ENCODE measurements around the gene FKBP2.

Gene FKBP2

DNA sequence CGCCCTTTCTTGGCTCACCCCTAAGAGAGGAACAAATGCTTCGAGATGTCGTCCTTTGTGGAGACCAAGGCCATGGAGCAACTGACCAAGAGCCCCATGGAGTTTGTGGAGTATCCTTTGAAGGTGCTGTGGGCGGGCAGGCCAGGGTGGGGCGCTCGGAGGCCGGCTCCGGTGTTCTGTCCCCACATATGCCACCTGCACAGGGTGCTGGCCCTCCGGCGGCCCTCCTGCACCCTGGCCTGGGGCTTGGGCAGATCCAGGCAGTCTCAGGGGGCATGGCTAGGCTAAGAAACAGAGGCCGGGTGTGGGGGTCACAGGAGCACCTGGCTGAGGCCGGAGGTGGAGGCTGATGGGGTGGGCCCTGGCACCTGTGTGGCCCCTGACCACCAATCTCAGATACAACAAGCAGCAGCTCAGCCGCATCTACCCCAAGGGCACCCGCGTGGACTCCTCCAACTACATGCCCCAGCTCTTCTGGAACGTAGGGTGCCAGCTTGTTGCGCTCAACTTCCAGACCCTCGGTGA, 20.7 kb downstream of the FKBP2 start:
- DNase-seq (ENCODE audit: low read depth, low spot score): no peak
- H3K4me3 ChIP-seq (ENCODE audit: insufficient read length, low read depth): no peak overlapping the region
- peaks cover 18% of the 10 kb centered on the region for H3K4me1 ChIP-seq (ENCODE audit: insufficient read depth, insufficient read length)
- H3K9ac ChIP-seq (ENCODE audit: insufficient read length, low read depth): no peak overlapping the region
- TF ChIP-seq ZNF274 (IDR thresholded peaks at IDR 0.05; ENCODE audit: low read depth, low read length): no peak
- TF ChIP-seq YY1 (IDR thresholded peaks at IDR 0.05; ENCODE audit: insufficient read depth, insufficient read length): no peak
- no peak for TF ChIP-seq SUZ12 (IDR thresholded peaks at IDR 0.05; ENCODE audit: extremely low read depth, insufficient read depth, insufficient read length)
- no peaks in the 10 kb centered on the region for H3K9me3 ChIP-seq (ENCODE audit: insufficient read depth, low read length)
- peaks cover 84% of the 10 kb centered on the region for H3K36me3 ChIP-seq (ENCODE audit: insufficient read depth, insufficient read length, low read length)
- H3K27me3 ChIP-seq (ENCODE audit: insufficient read depth, insufficient read length): no peaks in the 10 kb centered on the region

DNA sequence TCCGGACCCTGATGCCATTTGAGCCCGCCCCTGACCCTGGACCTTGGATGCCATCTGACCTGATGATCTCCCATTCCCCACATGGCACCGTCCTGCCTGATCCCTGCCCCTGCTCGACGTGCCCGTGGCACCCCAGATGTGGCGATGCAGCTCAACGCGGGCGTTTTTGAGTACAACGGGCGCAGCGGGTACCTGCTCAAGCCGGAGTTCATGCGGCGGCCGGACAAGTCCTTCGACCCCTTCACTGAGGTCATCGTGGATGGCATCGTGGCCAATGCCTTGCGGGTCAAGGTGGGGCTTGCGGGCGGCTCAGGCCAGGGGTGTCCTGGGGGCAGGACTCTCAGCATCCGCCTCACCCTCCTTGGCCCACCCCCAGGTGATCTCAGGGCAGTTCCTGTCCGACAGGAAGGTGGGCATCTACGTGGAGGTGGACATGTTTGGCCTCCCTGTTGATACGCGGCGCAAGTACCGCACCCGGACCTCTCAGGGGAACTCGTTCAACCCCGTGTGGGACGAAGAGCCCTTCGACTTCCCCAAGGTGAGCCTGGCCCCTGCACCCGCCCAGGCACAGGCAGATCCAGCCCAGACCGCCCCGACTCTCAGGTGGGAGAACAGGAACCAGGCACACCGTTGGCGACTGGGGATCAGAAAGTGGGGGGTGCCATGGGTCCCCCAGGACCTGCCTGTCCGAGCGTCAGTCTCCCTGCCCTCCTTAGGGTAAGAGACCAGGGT, 21.5 kb downstream of the FKBP2 start:
- no peaks in the 10 kb centered on the region for H3K9me3 ChIP-seq (ENCODE audit: insufficient read depth, low read length)
- peaks cover 17% of the 10 kb centered on the region for H3K4me1 ChIP-seq (ENCODE audit: insufficient read depth, insufficient read length)
- H3K36me3 ChIP-seq (ENCODE audit: insufficient read depth, insufficient read length, low read length): peaks cover 89% of the 10 kb centered on the region
- DNase-seq (ENCODE audit: low read depth, low spot score): no peak
- H3K9ac ChIP-seq (ENCODE audit: insufficient read length, low read depth): no peak overlapping the region
- no peaks in the 10 kb centered on the region for H3K27me3 ChIP-seq (ENCODE audit: insufficient read depth, insufficient read length)
- TF ChIP-seq ZNF274 (IDR thresholded peaks at IDR 0.05; ENCODE audit: low read depth, low read length) (no peak), YY1 (IDR thresholded peaks at IDR 0.05; ENCODE audit: insufficient read depth, insufficient read length) (no peak), SUZ12 (IDR thresholded peaks at IDR 0.05; ENCODE audit: extremely low read depth, insufficient read depth, insufficient read length) (no peak)
- no peak overlapping the region for H3K4me3 ChIP-seq (ENCODE audit: insufficient read length, low read depth)

DNA sequence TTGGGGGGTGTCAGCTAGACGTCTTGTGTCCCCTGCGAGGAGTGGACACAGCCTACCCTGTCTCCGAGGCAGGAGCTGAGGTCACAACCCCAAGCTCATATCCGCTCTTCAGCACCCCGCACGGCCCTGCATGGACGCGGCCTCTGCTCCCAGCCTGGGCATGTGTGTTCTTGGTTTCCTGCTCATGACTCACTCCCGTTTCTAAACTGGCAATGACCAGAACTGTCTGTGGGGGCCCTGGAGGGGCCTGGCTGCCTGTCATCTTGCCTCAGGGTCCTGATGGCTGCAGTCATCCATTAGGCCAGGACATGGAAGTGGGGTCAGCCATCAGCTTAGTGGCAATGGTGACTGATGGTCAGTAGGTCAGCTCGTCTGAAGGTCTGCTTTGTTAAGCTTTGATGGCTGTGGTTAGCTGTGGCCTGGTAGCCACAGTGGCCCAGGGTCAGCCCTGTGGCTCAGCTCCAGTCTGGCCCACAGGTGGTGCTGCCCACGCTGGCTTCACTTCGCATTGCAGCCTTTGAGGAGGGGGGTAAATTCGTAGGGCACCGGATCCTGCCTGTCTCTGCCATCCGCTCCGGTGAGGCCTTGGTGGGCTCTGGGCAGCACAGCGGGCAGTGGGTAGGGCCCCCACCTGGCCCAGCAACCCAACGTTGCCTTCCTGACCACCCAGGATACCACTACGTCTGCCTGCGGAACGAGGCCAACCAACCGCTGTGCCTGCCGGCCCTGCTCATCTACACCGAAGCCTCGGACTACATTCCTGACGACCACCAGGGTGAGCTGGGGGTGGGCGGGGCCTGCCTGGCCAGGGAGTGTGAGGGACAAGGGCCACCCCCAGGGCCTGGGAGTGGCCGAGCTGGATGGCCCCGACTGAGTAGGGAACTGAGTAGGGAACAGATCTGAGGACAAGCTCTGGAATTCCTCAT, 22.4 kb downstream of the FKBP2 start:
- no peaks in the 10 kb centered on the region for H3K9me3 ChIP-seq (ENCODE audit: insufficient read depth, low read length)
- peaks cover 23% of the 10 kb centered on the region for H3K4me1 ChIP-seq (ENCODE audit: insufficient read depth, insufficient read length)
- TF ChIP-seq YY1 (IDR thresholded peaks at IDR 0.05; ENCODE audit: insufficient read depth, insufficient read length) (no peak), ZNF274 (IDR thresholded peaks at IDR 0.05; ENCODE audit: low read depth, low read length) (no peak), SUZ12 (IDR thresholded peaks at IDR 0.05; ENCODE audit: extremely low read depth, insufficient read depth, insufficient read length) (no peak)
- no peak overlapping the region for H3K4me3 ChIP-seq (ENCODE audit: insufficient read length, low read depth)
- DNase-seq (ENCODE audit: low read depth, low spot score): no peak
- H3K36me3 ChIP-seq (ENCODE audit: insufficient read depth, insufficient read length, low read length): peaks cover 87% of the 10 kb centered on the region
- H3K27me3 ChIP-seq (ENCODE audit: insufficient read depth, insufficient read length): no peaks in the 10 kb centered on the region
- peak overlapping the region; percentile 61 for H3K9ac ChIP-seq (ENCODE audit: insufficient read length, low read depth)

DNA sequence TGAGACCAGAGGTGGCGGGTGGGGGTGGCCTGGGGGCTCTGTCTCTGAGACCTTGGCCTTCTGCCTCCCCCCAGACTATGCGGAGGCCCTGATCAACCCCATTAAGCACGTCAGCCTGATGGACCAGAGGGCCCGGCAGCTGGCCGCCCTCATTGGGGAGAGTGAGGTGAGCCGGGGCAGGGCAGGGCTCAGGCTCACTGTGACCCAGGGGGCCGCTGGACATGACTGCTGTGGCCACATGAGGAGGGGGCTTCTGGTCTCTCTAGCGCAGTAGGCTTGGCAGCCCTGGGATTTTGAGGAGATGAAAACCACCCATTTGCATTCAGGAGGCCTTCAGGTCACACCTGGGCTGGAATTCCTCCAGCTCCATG, 23.0 kb downstream of the FKBP2 start:
- no peak for DNase-seq (ENCODE audit: low read depth, low spot score)
- Histone ChIP-seq H3K9ac (ENCODE audit: insufficient read length, low read depth) (peak overlapping the region; percentile 61), H3K36me3 (ENCODE audit: insufficient read depth, insufficient read length, low read length) (peaks cover 83% of the 10 kb centered on the region), H3K4me1 (ENCODE audit: insufficient read depth, insufficient read length) (peaks cover 27% of the 10 kb centered on the region), H3K27me3 (ENCODE audit: insufficient read depth, insufficient read length) (no peaks in the 10 kb centered on the region), H3K9me3 (ENCODE audit: insufficient read depth, low read length) (no peaks in the 10 kb centered on the region), H3K4me3 (ENCODE audit: insufficient read length, low read depth) (no peak overlapping the region)
- TF ChIP-seq ZNF274 (IDR thresholded peaks at IDR 0.05; ENCODE audit: low read depth, low read length) (no peak), SUZ12 (IDR thresholded peaks at IDR 0.05; ENCODE audit: extremely low read depth, insufficient read depth, insufficient read length) (no peak), YY1 (IDR thresholded peaks at IDR 0.05; ENCODE audit: insufficient read depth, insufficient read length) (no peak)

DNA sequence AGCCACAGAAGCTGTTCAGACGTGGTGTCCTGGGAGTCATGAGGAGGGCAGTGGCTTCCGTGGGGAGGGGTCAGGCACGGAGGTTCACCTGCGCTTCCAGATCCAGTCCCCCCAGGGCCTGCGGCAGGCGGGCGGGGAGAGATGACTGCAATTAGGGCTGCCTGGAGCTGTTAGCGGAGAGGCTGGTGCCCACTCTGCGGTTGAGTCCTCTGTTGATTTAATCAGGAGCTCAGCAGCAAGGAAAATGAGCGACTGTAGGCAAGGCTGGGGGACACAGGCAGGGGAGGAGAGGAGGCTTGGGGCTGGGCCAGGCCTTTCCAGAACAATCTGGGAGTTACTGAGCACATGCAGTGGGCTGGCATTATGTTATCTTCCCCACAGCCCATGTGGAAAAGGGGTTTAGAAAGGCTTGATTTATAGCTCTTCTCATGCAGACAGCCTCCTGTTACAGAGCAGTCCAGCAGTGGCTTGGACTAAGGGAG, 23.5 kb downstream of the FKBP2 start:
- TF ChIP-seq YY1 (IDR thresholded peaks at IDR 0.05; ENCODE audit: insufficient read depth, insufficient read length) (no peak), SUZ12 (IDR thresholded peaks at IDR 0.05; ENCODE audit: extremely low read depth, insufficient read depth, insufficient read length) (no peak), ZNF274 (IDR thresholded peaks at IDR 0.05; ENCODE audit: low read depth, low read length) (no peak)
- Histone ChIP-seq H3K27me3 (ENCODE audit: insufficient read depth, insufficient read length) (no peaks in the 10 kb centered on the region), H3K36me3 (ENCODE audit: insufficient read depth, insufficient read length, low read length) (peaks cover 79% of the 10 kb centered on the region), H3K4me1 (ENCODE audit: insufficient read depth, insufficient read length) (peaks cover 27% of the 10 kb centered on the region), H3K4me3 (ENCODE audit: insufficient read length, low read depth) (no peak overlapping the region), H3K9ac (ENCODE audit: insufficient read length, low read depth) (peak overlapping the region; percentile 4), H3K9me3 (ENCODE audit: insufficient read depth, low read length) (no peaks in the 10 kb centered on the region)
- no peak for DNase-seq (ENCODE audit: low read depth, low spot score)

DNA sequence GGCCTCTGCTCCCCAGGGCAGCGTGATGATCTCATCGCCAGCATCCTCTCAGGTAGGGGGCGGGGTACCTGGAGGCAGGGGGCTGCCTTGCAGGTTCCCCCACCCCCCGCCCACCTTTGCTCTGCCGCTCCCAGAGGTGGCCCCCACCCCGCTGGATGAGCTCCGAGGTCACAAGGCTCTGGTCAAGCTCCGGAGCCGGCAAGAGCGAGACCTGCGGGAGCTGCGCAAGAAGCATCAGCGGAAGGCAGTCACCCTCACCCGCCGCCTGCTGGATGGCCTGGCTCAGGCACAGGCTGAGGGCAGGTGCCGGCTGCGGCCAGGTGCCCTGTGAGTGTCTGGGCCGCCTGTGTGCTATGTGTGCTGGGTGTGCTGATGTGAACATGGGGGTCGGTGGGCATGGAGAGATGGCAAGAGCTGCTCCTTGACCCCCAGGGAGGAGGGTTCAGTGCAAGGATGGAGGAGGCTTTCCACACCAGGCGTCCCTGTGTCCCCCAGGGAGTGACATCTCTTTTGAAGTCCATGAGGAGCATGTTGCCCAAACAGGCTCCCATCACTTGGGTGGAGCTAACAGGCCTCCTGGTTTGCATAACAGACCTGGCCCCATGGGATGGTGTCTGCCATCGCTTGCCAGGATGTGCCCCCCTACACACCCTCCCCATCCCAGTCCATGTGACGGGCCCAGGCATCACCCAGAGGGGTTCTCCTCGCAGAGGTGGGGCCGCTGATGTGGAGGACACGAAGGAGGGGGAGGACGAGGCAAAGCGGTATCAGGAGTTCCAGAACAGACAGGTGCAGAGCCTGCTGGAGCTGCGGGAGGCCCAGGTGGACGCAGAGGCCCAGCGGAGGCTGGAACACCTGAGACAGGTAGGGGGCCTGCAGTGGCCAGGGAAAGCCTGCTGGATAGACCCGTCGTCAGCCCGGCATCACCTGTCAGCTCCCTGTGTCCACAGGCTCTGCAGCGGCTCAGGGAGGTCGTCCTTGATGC, 24.6 kb downstream of the FKBP2 start:
- no peak for DNase-seq (ENCODE audit: low read depth, low spot score)
- peaks cover 68% of the 10 kb centered on the region for H3K36me3 ChIP-seq (ENCODE audit: insufficient read depth, insufficient read length, low read length)
- no peaks in the 10 kb centered on the region for H3K9me3 ChIP-seq (ENCODE audit: insufficient read depth, low read length)

More for the DNA sequence above, 24.6 kb downstream of the FKBP2 start:
- Histone ChIP-seq H3K4me1 (ENCODE audit: insufficient read depth, insufficient read length) (peaks cover 27% of the 10 kb centered on the region), H3K9ac (ENCODE audit: insufficient read length, low read depth) (no peak overlapping the region), H3K4me3 (ENCODE audit: insufficient read length, low read depth) (no peak overlapping the region), H3K27me3 (ENCODE audit: insufficient read depth, insufficient read length) (no peaks in the 10 kb centered on the region)
- TF ChIP-seq YY1 (IDR thresholded peaks at IDR 0.05; ENCODE audit: insufficient read depth, insufficient read length): no peak
- TF ChIP-seq ZNF274 (IDR thresholded peaks at IDR 0.05; ENCODE audit: low read depth, low read length): no peak
